Measurements from ENCODE around the gene PRDM16. TPM values are rescaled to one million over a fixed set of nuclear protein-coding genes. Genes with fewer than 3 reads are reported as not detected.

The PRDM16 gene
- total RNA-seq, 1 experiment from 2014 or later: 5.3 TPM

DNA sequence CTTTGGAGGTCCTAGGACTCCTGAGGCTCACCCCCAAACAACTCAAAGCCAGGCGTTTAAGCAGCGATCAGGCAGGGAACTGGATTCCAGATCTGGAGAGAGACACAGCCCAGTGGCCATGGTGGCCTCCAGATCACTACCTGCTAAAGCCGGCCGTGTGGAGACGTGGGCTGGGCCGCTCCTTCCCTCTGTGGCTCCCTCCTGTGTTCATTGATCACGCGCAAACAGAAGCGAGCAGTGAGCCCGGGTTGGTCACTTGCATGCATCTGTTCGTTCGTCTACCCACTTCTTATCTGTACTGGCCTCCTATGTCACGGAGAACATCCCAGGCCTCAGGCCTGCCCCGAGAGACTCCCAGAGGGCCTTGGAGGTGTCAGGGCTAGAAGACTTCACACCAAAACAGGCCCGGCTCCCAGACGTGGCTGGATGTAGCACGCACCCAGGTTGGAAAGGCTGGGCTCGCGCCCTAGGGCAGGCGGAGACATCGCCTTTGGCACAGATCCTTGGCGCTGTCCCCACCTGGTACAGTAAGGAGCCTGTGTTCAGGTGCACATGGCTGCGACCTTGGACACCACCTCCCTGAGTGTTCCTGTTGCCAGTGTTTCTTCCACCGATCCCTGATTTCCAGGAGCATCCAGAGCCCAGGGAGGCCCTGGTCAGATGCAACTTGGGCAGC, 308.7 kb downstream of the PRDM16 start:
- Mint-ChIP-seq H3K9me3 (ENCODE audit: unreplicated experiment) (no peaks in the 10 kb centered on the region), H3K4me1 (ENCODE audit: low read depth, unreplicated experiment) (no peaks in the 10 kb centered on the region), H3K4me3 (ENCODE audit: unreplicated experiment) (no peak overlapping the region), H3K36me3 (ENCODE audit: insufficient read depth, unreplicated experiment) (no peaks in the 10 kb centered on the region), H3K27me3 (ENCODE audit: insufficient read depth, unreplicated experiment) (no peaks in the 10 kb centered on the region), H3K27ac (ENCODE audit: unreplicated experiment) (no peak overlapping the region)
- ChIA-PET POLR2A (no interaction called here), CTCF (no interaction called here)
- no TSS peak for BruUV-seq (replicated peaks)
- no peaks in the 10 kb centered on the region for H3K4me1 ChIP-seq
- no peaks in the 10 kb centered on the region for H3K36me3 ChIP-seq (ENCODE audit: control insufficient read depth, insufficient read depth, low read length)
- no peak overlapping the region for H3K4me3 ChIP-seq (ENCODE audit: low read depth, low read length)
- H3K27me3 ChIP-seq (replicated peaks; ENCODE audit: control insufficient read depth, insufficient read depth, low read length): no peaks in the 10 kb centered on the region
- H3K9me3 ChIP-seq: no peaks in the 10 kb centered on the region
- no peak for DNase-seq
- intact Hi-C loops (cut with micrococcal nuclease; ENCODE audit: unreplicated experiment): no loop called here
- TF ChIP-seq, protein P1, sequence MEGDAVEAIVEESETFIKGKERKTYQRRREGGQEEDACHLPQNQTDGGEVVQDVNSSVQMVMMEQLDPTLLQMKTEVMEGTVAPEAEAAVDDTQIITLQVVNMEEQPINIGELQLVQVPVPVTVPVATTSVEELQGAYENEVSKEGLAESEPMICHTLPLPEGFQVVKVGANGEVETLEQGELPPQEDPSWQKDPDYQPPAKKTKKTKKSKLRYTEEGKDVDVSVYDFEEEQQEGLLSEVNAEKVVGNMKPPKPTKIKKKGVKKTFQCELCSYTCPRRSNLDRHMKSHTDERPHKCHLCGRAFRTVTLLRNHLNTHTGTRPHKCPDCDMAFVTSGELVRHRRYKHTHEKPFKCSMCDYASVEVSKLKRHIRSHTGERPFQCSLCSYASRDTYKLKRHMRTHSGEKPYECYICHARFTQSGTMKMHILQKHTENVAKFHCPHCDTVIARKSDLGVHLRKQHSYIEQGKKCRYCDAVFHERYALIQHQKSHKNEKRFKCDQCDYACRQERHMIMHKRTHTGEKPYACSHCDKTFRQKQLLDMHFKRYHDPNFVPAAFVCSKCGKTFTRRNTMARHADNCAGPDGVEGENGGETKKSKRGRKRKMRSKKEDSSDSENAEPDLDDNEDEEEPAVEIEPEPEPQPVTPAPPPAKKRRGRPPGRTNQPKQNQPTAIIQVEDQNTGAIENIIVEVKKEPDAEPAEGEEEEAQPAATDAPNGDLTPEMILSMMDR (IDR thresholded peaks at IDR 0.05; ENCODE audit: insufficient read depth in 1 of 2, low read depth in 1 of 2, low read length in 1 of 2, severe bottlenecking in 1 of 2, unreplicated experiment in 1 of 2): no peak

- Mint-ChIP-seq H3K4me1 (ENCODE audit: low read depth, unreplicated experiment) (no peaks in the 10 kb centered on the region), H3K36me3 (ENCODE audit: insufficient read depth, unreplicated experiment) (no peaks in the 10 kb centered on the region), H3K27me3 (ENCODE audit: insufficient read depth, unreplicated experiment) (no peaks in the 10 kb centered on the region), H3K4me3 (ENCODE audit: unreplicated experiment) (no peak overlapping the region), H3K27ac (ENCODE audit: unreplicated experiment) (no peak overlapping the region), H3K9me3 (ENCODE audit: unreplicated experiment) (no peaks in the 10 kb centered on the region)
- POLR2A ChIA-PET: no interaction called here
- H3K9me3 ChIP-seq: no peaks in the 10 kb centered on the region
- TF ChIP-seq, protein P1 (IDR thresholded peaks at IDR 0.05; ENCODE audit: insufficient read depth in 1 of 2, low read depth in 1 of 2, low read length in 1 of 2, severe bottlenecking in 1 of 2, unreplicated experiment in 1 of 2): no peak
- intact Hi-C loops (cut with micrococcal nuclease; ENCODE audit: unreplicated experiment): no loop called here
- no peak overlapping the region for H3K4me3 ChIP-seq (ENCODE audit: low read depth, low read length)
- CTCF ChIA-PET: no interaction called here
- H3K27me3 ChIP-seq (replicated peaks; ENCODE audit: control insufficient read depth, insufficient read depth, low read length): no peaks in the 10 kb centered on the region
- H3K36me3 ChIP-seq (ENCODE audit: control insufficient read depth, insufficient read depth, low read length): no peaks in the 10 kb centered on the region
- no TSS peak for BruUV-seq (replicated peaks)
- no peaks in the 10 kb centered on the region for H3K4me1 ChIP-seq
- DNase-seq: no peak
Measured at GRCh38 chr1:3378411-3379208, 309.6 kb downstream of the PRDM16 start.

DNA sequence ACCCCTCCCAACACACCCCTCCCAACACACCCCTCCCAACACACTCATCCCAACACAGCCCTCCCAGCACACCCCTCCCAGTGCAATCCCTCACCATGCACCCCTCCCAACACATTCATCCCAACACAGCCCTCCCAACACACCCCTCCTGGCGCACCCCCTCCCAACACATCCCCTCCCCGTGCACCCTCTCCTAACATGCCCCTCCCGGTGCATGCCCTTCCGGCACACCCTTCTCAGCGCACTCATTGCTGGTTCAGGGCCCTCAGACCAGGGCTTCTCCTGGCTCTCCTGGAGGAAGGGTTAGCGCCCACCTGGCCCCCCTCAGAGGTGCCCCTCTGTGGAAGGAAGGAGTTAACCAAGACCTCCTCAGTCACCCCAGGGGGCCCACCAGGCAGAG, 310.9 kb downstream of the PRDM16 start:
- H3K27me3 ChIP-seq (replicated peaks; ENCODE audit: control insufficient read depth, insufficient read depth, low read length): no peaks in the 10 kb centered on the region
- no peaks in the 10 kb centered on the region for H3K9me3 ChIP-seq
- ChIA-PET CTCF (no interaction called here), POLR2A (no interaction called here)
- BruUV-seq (replicated peaks): no TSS peak
- TF ChIP-seq, protein P1 (IDR thresholded peaks at IDR 0.05; ENCODE audit: insufficient read depth in 1 of 2, low read depth in 1 of 2, low read length in 1 of 2, severe bottlenecking in 1 of 2, unreplicated experiment in 1 of 2): no peak
- Mint-ChIP-seq H3K27me3 (ENCODE audit: insufficient read depth, unreplicated experiment) (no peaks in the 10 kb centered on the region), H3K4me3 (ENCODE audit: unreplicated experiment) (no peak overlapping the region), H3K27ac (ENCODE audit: unreplicated experiment) (no peak overlapping the region), H3K36me3 (ENCODE audit: insufficient read depth, unreplicated experiment) (no peaks in the 10 kb centered on the region), H3K9me3 (ENCODE audit: unreplicated experiment) (no peaks in the 10 kb centered on the region), H3K4me1 (ENCODE audit: low read depth, unreplicated experiment) (no peaks in the 10 kb centered on the region)
- no peak overlapping the region for H3K4me3 ChIP-seq (ENCODE audit: low read depth, low read length)
- intact Hi-C loops (cut with micrococcal nuclease; ENCODE audit: unreplicated experiment): no loop called here
- no peaks in the 10 kb centered on the region for H3K4me1 ChIP-seq
- H3K36me3 ChIP-seq (ENCODE audit: control insufficient read depth, insufficient read depth, low read length): no peaks in the 10 kb centered on the region
- DNase-seq: no peak
